GM23248 (cell line): Measurements from ENCODE around the gene CHN1. TPM values are rescaled to one million over a fixed set of nuclear protein-coding genes. Genes with fewer than 3 reads are reported as not detected.

ENCODE experiments used
- DNase-seq: peaks from one replicate; pipeline ENCODE4 v3.0.0-alpha.2; 2015
- H2AFZ ChIP-seq: fragments of 200-600 bp; sonication (generic); 2 replicates; pipeline ENCODE4 v1.6.1; 2016; ENCODE audit warnings: antibody characterized with exemption
- H3F3A ChIP-seq: fragments of 200-600 bp; sonication (generic); 2 replicates; pipeline ENCODE4 v1.6.1; 2016; ENCODE audit warnings: mild to moderate bottlenecking, antibody characterized with exemption, mixed run types; ENCODE audit not compliant: insufficient read depth
- H3K27ac ChIP-seq: fragments of 200-600 bp; sonication (generic); 2 replicates; pipeline ENCODE4 v1.5.1; 2016; ENCODE audit warnings: mild to moderate bottlenecking
- H3K27me3 ChIP-seq: fragments of 200-600 bp; sonication (generic); replicated peaks from 2 replicates; pipeline ENCODE4 v1.6.1; 2016; ENCODE audit warnings: mild to moderate bottlenecking; ENCODE audit not compliant: insufficient read depth
- H3K36me3 ChIP-seq: fragments of 200-600 bp; sonication (generic); 2 replicates; pipeline ENCODE4 v1.6.1; 2016; ENCODE audit warnings: low read depth, mild to moderate bottlenecking
- H3K4me1 ChIP-seq: fragments of 200-600 bp; sonication (generic); 2 replicates; pipeline ENCODE4 v1.6.1; 2016; ENCODE audit warnings: mild to moderate bottlenecking; ENCODE audit not compliant: insufficient read depth
- H3K4me2 ChIP-seq: fragments of 200-600 bp; sonication (generic); one replicate; pipeline ENCODE4 v1.6.1; 2016; ENCODE audit warnings: mild to moderate bottlenecking; ENCODE audit not compliant: unreplicated experiment
- H3K4me3 ChIP-seq: fragments of 200-600 bp; sonication (generic); 2 replicates; pipeline ENCODE4 v1.5.1; 2016; ENCODE audit warnings: mild to moderate bottlenecking
- H3K79me2 ChIP-seq: fragments of 200-600 bp; sonication (generic); 2 replicates; pipeline ENCODE4 v1.6.1; 2016; ENCODE audit warnings: mild to moderate bottlenecking; ENCODE audit not compliant: insufficient read depth
- H3K9ac ChIP-seq: fragments of 200-600 bp; sonication (generic); 2 replicates; pipeline ENCODE4 v1.6.1; 2016; ENCODE audit warnings: mild to moderate bottlenecking
- H3K9me2 ChIP-seq: fragments of 200-600 bp; sonication (generic); 2 replicates; pipeline ENCODE4 v1.6.1; 2016; ENCODE audit warnings: mixed run types, mild to moderate bottlenecking, moderate library complexity; ENCODE audit not compliant: insufficient read depth
- H3K9me3 ChIP-seq: fragments of 200-600 bp; sonication (generic); one replicate; pipeline ENCODE4 v1.6.1; 2017; ENCODE audit warnings: low read depth
- H4K20me1 ChIP-seq: fragments of 200-600 bp; sonication (generic); 2 replicates; pipeline ENCODE4 v1.6.0; 2016; ENCODE audit not compliant: insufficient read depth
- EZH2 ChIP-seq: fragments of 200-600 bp; sonication (generic); IDR thresholded peaks from 2 replicates; pipeline ENCODE4 v1.6.1; 2018; ENCODE audit warnings: antibody characterized with exemption, mild to moderate bottlenecking; ENCODE audit not compliant: insufficient read depth, poor library complexity, severe bottlenecking
- EZH2phosphoT487 ChIP-seq: fragments of 200-600 bp; sonication (generic); IDR thresholded peaks from 2 replicates; pipeline ENCODE4 v1.6.1; 2018; ENCODE audit warnings: antibody characterized with exemption, moderate library complexity, mild to moderate bottlenecking, low read depth; ENCODE audit not compliant: insufficient read depth
- WGBS, 2 experiments: methylation state at CpG; one replicate each; pipeline ENCODE4 v1.1.6; 2015 to 2017; ENCODE audit warnings: low lambda C conversion rate in 2 of 2, low coverage in 1 of 2; ENCODE audit errors: missing lambda C conversion rate in 2 of 2; 5-methylcytosine and 5-hydroxymethylcytosine counted together
- in situ Hi-C: fragments of 300-500 bp; cut with MboI; formaldehyde crosslinking; loops from 2 replicates; pipeline ENCODE4 v1.15.0; 2020
- polyA plus RNA-seq: library from polyadenylated mRNA; unstranded; fragments of >200 nt; fragmentation: Nextera tagmentation; extraction: Ambion mirVana; gene quantifications from 2 replicates; pipeline ENCODE4 v1.2.1, GENCODE V29; 2016
- total RNA-seq: library from RNA; depleted of rRNA; stranded (reverse); fragments of >200 nt; shearing (Covaris generic); gene quantifications from 2 replicates; pipeline ENCODE4 v1.2.3, GENCODE V29; 2014

CHN1 gene
- total and polyA plus RNA-seq, 2 experiments from 2014 or later: 115 to 130 TPM

DNA sequence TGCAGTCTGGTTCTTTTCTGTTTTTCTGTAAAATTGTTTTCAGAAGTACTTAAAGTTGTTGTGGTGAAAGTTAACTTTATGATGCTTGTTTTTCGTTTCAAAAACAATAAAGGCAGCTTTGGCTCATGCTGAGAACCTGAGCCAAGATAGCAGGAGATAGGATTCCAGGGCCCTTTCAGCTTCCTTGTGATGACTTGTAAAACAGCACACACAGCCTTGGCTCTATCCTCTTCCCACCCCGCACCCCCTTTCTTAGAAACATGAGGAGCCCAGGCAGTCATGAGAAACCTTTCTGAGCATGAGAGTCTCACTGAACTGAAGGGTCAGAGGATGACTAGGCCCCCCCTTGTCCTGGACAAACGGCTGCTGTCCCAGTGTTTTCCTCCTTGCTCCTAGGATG, 228.5 kb downstream of the CHN1 start:
- Histone ChIP-seq H3K4me1 (peaks cover 50% of the 10 kb centered on the region), H3K9me3 (no peaks in the 10 kb centered on the region), H3K79me2 (no peaks in the 10 kb centered on the region), H3K36me3 (no peaks in the 10 kb centered on the region), H2AFZ (no peak overlapping the region), H4K20me1 (no peaks in the 10 kb centered on the region), H3K9ac (no peak overlapping the region), H3F3A (peaks cover 24% of the 10 kb centered on the region; the same call in 1 of the 2 replicates), H3K27me3 (no peaks in the 10 kb centered on the region), H3K9me2 (no peaks in the 10 kb centered on the region), H3K4me3 (no peak overlapping the region), H3K4me2 (no peak overlapping the region), H3K27ac (no peak overlapping the region)
- 56 to 67% methylated on average over 3 of the region's 3 CpGs for WGBS, 2 experiments
- in situ Hi-C loops: no loop called here
- no peak for DNase-seq
- no peak for TF ChIP-seq EZH2
- no peak for TF ChIP-seq EZH2phosphoT487

GRCh38 chr2:174776223-174776622, 229.0 kb downstream of the CHN1 start:
- 67 to 75% methylated on average over 6 of the region's 6 CpGs for WGBS, 2 experiments

DNA sequence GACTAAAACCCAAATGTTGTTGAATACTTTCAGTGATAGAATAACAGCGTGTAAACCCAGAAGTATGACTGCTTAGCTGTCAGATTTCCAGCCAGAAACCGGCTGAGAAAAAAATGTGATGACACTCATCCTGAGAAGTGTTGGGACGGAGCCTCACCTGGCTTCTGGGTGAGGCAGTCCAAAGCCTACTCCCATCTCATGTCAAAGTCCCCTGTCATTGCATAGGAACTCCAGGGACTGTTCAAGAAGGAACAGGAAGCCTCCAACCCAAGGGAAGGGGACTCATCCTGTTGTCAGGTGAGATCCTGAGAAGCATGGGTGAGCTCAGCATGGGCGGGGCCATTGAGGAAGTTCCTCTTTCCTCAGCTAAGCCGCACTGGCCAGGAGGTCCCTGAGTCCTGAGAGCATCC, 229.6 kb downstream of the CHN1 start:
- 73% methylated on average over 5 of the region's 5 CpGs for WGBS, 2 experiments
- Histone ChIP-seq H3K4me1 (peaks cover 51% of the 10 kb centered on the region), H3F3A (peaks cover 24% of the 10 kb centered on the region; the same call in 1 of the 2 replicates), H3K27me3 (no peaks in the 10 kb centered on the region), H3K4me2 (no peak overlapping the region), H3K9ac (no peak overlapping the region), H3K4me3 (no peak overlapping the region), H3K27ac (no peak overlapping the region), H3K9me3 (no peaks in the 10 kb centered on the region), H3K36me3 (no peaks in the 10 kb centered on the region), H4K20me1 (no peaks in the 10 kb centered on the region), H3K79me2 (no peaks in the 10 kb centered on the region), H2AFZ (no peak overlapping the region), H3K9me2 (no peaks in the 10 kb centered on the region)
- TF ChIP-seq EZH2phosphoT487 (no peak), EZH2 (no peak)
- peak; percentile 43 for DNase-seq
- in situ Hi-C loops: no loop called here

More at GRCh38 chr2:174776223-174776622, 229.0 kb downstream of the CHN1 start:
- Histone ChIP-seq H3F3A (peaks cover 24% of the 10 kb centered on the region; the same call in 1 of the 2 replicates), H3K27ac (no peak overlapping the region), H3K36me3 (no peaks in the 10 kb centered on the region), H3K9ac (no peak overlapping the region), H3K79me2 (no peaks in the 10 kb centered on the region), H3K27me3 (no peaks in the 10 kb centered on the region), H3K9me2 (no peaks in the 10 kb centered on the region), H4K20me1 (no peaks in the 10 kb centered on the region), H3K4me3 (no peak overlapping the region), H2AFZ (no peak overlapping the region), H3K4me1 (peaks cover 51% of the 10 kb centered on the region), H3K9me3 (no peaks in the 10 kb centered on the region), H3K4me2 (no peak overlapping the region)
- in situ Hi-C loops: no loop called here
- TF ChIP-seq EZH2 (no peak), EZH2phosphoT487 (no peak)
- DNase-seq: no peak

DNA sequence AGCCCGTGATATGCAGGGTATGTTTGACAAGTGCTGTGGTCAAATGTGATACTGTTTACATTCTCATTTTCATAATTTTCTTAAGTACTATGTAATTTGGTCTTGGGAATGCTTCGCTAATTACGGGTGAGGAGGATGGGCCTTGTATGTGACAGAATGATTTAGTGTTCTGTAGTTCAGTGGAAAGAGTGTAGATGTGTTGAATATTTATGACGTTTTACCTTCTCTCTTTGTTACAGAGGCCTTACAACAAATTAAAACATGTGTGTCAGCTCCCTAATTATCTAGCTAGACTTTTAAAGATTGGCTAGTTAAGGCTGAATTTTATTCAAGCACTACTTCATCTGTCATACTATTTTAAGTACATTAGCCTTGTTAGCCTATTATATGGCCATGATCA, 230.3 kb downstream of the CHN1 start:
- no peak for TF ChIP-seq EZH2phosphoT487
- no peaks in the 10 kb centered on the region for H3K79me2 ChIP-seq
- H4K20me1 ChIP-seq: no peaks in the 10 kb centered on the region
- in situ Hi-C loops: loop anchor here (5.0 kb wide), 1 partner anchor 212 kb away; no protein-coding TSS in a partner anchor
- H3K9me2 ChIP-seq: no peaks in the 10 kb centered on the region
- DNase-seq: no peak
- no peak overlapping the region for H3K27ac ChIP-seq
- H3K9me3 ChIP-seq: no peaks in the 10 kb centered on the region
- H3K27me3 ChIP-seq: no peaks in the 10 kb centered on the region
- H3K4me3 ChIP-seq: no peak overlapping the region
- WGBS, 2 experiments: 89 to 93% methylated on average over 4 of the region's 4 CpGs
- H2AFZ ChIP-seq: no peak overlapping the region
- H3F3A ChIP-seq: peaks cover 22% of the 10 kb centered on the region; the same call in 1 of the 2 replicates
- no peaks in the 10 kb centered on the region for H3K36me3 ChIP-seq
- no peak overlapping the region for H3K9ac ChIP-seq
- no peak overlapping the region for H3K4me2 ChIP-seq
- peaks cover 44% of the 10 kb centered on the region for H3K4me1 ChIP-seq

DNA sequence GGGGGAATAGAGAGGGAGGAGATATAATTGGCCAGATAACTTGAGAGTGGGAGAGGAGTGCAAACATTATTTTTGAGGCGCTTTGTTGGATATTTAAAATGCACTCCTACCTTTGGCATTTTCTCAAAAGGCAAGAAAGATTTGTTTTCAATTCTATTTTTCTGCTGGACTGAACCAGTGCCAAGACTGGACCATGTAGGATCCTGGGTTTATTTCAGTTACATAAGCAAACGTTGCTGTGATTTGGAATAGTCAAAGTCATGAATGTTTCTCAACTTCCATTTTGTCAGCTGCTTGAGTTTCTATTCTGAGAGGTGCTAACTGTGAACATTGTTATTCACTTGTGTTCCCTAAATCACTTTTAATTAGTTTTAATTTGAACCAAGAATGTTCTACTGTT, 232.0 kb downstream of the CHN1 start:
- in situ Hi-C loops: loop anchor here (5.0 kb wide), 1 partner anchor 214 kb away; no protein-coding TSS in a partner anchor
- H3K4me3 ChIP-seq: no peak overlapping the region
- H3K9me2 ChIP-seq: no peaks in the 10 kb centered on the region
- H3K27ac ChIP-seq: no peak overlapping the region
- H3K4me2 ChIP-seq: no peak overlapping the region
- no peaks in the 10 kb centered on the region for H3K36me3 ChIP-seq
- H2AFZ ChIP-seq: peak overlapping the region; percentile 68
- H3K9me3 ChIP-seq: no peaks in the 10 kb centered on the region
- peaks cover 28% of the 10 kb centered on the region for H3K4me1 ChIP-seq
- H3K27me3 ChIP-seq: no peaks in the 10 kb centered on the region
- 58 to 65% methylated on average over 2 of the region's 2 CpGs for WGBS, 2 experiments
- H3K9ac ChIP-seq: no peak overlapping the region
- H3F3A ChIP-seq: 0 out of 2 replicates have a peak, but pooled peaks cover 9% of the 10 kb centered on the region
- no peak for DNase-seq
- no peaks in the 10 kb centered on the region for H3K79me2 ChIP-seq
- TF ChIP-seq EZH2: no peak
- no peak for TF ChIP-seq EZH2phosphoT487
- H4K20me1 ChIP-seq: no peaks in the 10 kb centered on the region
